OCI-LY1 (cell line): ENCODE data around the gene FRAS1.

Source experiments
- CTCF ChIP-seq: fragments of 200-600 bp; sonication (generic), shearing (Covaris generic); IDR thresholded peaks from 2 replicates; pipeline ENCODE4 v1.5.1; 2017; ENCODE audit warnings: mild to moderate bottlenecking, antibody characterized with exemption, low read length, moderate library complexity, mixed read lengths
- EZH2 ChIP-seq: fragments of 200-600 bp; sonication (generic), shearing (Covaris generic); IDR thresholded peaks from 2 replicates; pipeline ENCODE4 v1.8.0; 2017; ENCODE audit warnings: borderline replicate concordance, mixed run types, mild to moderate bottlenecking, antibody characterized with exemption, low read length, moderate library complexity, mixed read lengths

- TF ChIP-seq CTCF: no peak
- no peak for TF ChIP-seq EZH2
Observed at GRCh38 chr4:78483811-78484210, 426.7 kb downstream of the FRAS1 start.
